NCI-H748 (cell line): ENCODE data around the gene FAF1.

Experiments used
- DNase-seq: peaks from one replicate; lab custom pipeline; 2025; ENCODE audit not compliant: unreplicated experiment; lab: John Stamatoyannopoulos, UW

FAF1 gene

GRCh38 chr1:50421768-50422674 is 538.0 kb downstream of the FAF1 start:
- no peak for DNase-seq

- DNase-seq: no peak
These were observed 538.7 kb downstream of the FAF1 start for GRCh38 chr1:50421366-50421748.

GRCh38 chr1:50420689-50421365 is 539.2 kb downstream of the FAF1 start:
- no peak for DNase-seq

- DNase-seq: no peak
These were observed 540.0 kb downstream of the FAF1 start for GRCh38 chr1:50419907-50420677.

- DNase-seq: no peak
These were observed 540.7 kb downstream of the FAF1 start for GRCh38 chr1:50419192-50419906.

- DNase-seq: no peak
These were observed 541.4 kb downstream of the FAF1 start for GRCh38 chr1:50418600-50419109.

GRCh38 chr1:50417946-50418599 is 542.0 kb downstream of the FAF1 start:
- DNase-seq: no peak

GRCh38 chr1:50417507-50417906 is 542.6 kb downstream of the FAF1 start:
- no peak for DNase-seq

GRCh38 chr1:50416553-50417453 is 543.3 kb downstream of the FAF1 start:
- no peak for DNase-seq

GRCh38 chr1:50416150-50416527 is 543.9 kb downstream of the FAF1 start:
- DNase-seq: no peak

GRCh38 chr1:50415235-50416149 is 544.6 kb downstream of the FAF1 start:
- DNase-seq: no peak

GRCh38 chr1:50414853-50415234 is 545.2 kb downstream of the FAF1 start:
- no peak for DNase-seq

- DNase-seq: no peak
These were observed 547.1 kb downstream of the FAF1 start for GRCh38 chr1:50412813-50413476.

- DNase-seq: no peak
These were observed 554.3 kb downstream of the FAF1 start for GRCh38 chr1:50405814-50406213.

- no peak for DNase-seq
These were observed 566.4 kb downstream of the FAF1 start for GRCh38 chr1:50393522-50394120.
